ENCODE data around the gene EIF3A.
"Not testable (repeated sequence)": the region's sequence is repeated elsewhere in the genome, so short reads cannot be mapped to it uniquely, and the experiment has no call there.

Gene EIF3A

GRCh38 chr10:119042169-119042568 lies 38.4 kb downstream of the EIF3A start:
- DNase-seq = no peak

DNA sequence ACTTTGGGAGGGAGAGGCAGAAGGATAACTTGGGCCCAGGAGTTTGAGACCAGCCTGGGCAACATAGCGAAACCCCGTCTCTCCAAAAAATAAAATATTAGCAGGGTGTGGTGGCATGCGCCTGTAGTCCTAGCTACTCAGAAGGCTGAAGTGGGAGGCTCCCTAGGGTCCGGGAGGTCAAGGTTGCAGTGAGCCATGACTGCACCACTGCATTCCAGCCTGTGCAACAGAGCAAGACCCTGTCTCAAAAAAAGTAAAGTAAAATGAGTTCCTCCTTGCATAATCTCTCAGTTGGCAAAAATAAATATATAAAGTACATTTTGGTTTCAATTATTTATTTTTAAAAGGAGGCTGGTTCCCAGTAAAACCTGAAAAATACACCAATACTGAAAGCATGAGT lies 39.3 kb downstream of the EIF3A start:
- DNase-seq = no peak

DNA sequence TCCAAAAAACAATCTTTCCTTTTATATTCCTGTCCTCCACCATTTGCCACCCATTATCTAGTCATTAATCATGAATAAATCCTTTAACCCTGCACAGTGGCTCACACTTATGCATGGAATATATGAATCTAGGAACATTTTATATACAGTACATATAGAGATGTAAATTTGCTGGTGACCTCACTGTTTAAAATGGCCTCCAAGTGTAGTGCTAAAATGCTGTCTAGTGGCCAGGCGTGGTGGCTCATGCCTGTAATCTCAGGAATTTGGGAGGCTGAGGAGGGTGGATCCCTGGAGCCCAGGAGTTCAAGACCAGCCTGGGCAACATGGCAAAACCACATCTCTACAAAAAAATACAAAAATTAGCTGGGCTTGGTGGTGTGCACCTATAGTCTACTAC lies 41.5 kb downstream of the EIF3A start:
- no peak for DNase-seq

DNA sequence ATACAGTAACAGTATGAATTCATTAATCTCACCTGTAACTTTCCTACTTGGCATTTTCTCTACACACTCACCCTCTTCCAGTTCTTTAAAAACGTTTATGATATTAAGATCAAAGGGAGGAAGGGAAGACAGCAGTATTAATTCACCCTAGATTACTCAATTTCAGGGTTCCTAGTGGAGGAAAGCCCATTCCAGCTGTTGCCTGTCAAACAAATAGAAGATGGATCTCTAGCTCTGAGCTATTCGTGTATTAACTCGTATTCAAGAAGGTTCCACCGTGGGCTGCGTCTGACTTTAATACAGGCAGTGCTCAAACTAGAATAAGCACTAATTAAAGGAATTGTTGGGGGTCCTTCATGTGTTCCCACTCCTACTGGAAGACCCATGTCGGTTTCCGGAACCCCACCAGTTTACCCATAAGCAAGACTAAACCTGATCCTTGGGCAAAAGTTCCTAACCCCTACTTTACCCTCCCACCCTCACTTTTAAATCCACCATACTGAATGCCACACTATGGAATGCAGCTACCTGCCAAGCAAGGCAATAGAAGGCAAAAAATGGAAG lies 49.0 kb downstream of the EIF3A start:
- no peak for DNase-seq

DNA sequence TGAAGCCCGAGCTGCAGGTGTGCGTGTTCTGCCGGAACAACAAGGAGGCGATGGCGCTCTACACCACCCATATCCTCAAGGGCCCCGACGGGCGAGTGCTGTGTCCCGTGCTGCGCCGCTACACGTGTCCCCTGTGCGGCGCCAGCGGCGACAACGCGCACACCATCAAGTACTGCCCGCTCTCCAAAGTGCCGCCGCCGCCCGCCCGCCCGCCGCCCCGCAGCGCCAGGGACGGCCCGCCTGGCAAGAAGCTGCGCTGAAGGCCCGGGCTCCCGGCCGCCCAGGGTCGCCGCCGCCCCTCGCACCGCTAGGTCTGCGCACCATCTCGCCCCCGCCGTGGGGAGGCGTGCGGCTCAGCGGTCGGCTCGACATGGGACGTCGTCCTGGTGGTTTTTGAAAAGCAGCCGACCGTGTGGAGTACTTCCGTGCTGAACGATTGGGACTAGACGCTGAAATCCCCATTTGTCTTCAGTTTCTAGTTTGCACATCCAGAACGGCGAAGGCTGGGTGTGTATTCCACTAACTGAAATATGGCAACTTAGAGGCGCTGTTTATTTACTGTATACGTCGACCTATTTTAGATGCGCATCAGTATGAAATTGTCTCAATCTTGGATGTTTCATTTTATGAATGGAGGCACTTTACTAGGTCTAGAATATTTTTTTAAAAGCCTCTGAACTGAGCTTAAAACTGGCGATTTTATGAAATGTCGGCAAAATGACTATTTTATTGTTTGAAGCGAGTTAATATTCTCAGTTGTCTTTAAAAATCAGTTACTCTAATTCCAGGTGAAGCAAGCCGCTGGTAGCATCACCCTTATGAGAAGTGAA lies 50.0 kb downstream of the EIF3A start:
- peak; percentile 50 for DNase-seq

- no peak for DNase-seq
These were observed 50.8 kb downstream of the EIF3A start, which contains the start of gene NANOS1 for GRCh38 chr10:119029613-119030420. TSS of gene NANOS1 (plus strand) at chr10:119029714. CDS start at chr10:119029802, 88 bp downstream.

- DNase-seq = peak; percentile 89
These were observed 51.6 kb downstream of the EIF3A start for GRCh38 chr10:119028900-119029612.

- not testable (repeated sequence) for DNase-seq
These were observed 52.1 kb downstream of the EIF3A start for GRCh38 chr10:119028445-119028899.

DNA sequence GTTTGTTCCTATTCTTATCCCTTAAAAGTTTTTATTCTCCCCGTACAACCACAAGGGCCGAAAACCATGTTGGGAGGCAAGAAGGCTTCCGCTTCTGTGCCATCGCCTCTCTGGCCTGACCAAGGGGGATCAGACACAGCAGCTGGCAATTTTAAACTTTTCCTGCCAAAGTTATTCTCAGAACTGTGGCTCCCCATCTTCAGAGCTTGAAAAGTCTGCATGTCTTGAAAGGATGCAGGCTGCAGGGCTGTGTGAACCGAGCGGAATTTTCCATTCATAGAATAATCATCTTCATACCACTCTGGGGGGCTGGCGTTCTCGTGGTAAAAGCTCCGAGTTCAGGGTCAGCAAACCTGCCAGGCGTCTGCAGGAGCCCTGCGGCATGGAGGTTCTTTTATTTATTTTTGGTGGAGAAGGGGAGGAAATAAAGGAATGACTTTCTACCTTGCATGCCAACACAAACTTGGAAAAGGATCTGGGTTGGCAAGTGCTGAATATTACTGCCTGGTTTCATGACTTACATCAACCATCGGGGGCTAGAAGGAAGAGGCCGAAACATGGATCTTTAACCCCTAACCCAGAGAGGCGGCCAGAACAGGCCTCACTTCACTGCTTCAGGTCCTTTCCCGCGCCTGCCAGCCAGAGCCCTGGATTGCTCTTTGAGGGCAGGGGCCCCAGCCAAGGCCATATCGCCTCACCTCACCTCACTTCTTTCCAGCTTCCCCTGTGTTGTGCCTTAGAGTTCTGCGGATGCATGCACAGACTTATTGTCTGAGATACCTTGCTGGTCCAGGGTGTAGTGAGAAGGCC lies 54.1 kb downstream of the EIF3A start:
- DNase-seq = no peak

GRCh38 chr10:119025776-119026175 lies 54.8 kb downstream of the EIF3A start:
- no peak for DNase-seq

DNA sequence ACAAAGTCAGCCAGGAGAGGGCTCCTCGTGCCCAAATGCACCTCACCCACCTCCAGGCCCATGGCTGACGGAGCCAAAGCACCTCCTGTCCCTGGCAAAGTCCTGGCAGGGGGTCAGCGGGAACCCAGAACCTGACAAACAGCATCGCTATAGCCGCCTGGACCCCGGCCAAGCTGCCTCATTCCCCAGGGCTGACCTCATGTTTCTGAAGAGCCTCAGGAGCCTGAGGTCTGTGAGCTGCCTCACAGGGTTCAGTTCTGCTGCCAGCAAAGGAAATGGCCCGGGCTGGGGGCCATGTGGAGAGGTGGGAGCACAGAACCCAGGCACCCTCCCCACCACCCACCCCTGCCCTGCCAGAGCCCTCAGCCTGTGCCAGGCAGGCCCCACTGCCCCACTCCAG lies 55.3 kb downstream of the EIF3A start:
- DNase-seq = no peak

DNA sequence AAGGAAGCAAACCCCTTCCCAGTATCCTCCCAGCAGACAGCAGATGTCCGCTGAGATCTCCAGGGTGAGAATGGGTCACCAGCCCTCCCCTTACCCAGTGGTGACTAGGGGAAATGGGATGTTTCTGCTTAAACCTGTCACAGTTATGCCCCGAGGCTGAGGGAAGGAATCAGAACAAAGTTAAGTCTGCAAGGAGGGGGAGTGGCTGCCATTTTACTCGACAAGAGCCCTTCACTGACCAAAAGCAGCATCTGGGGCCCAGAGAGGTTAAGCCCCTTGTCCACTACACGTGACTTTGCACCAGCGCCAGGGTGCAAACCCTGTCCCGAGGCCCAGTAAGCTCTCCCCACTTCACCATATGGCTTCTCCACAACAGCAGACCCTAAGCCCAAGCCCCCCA lies 55.7 kb downstream of the EIF3A start:
- no peak for DNase-seq

DNA sequence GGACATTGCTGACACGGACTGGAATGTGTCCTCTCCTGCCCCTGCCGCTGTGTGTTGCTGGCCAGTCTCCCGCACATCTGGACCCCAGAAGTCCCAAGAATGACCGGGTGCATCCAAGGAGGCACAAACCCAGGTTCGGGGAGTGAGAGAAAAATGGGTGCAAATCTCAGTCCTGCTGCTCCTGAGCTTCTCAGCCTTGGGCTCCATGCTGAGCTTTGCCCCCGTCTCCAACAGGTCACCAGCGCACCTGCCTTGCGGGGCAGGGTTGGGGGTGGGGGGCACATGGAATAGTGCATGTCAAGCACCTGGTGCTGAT lies 57.1 kb downstream of the EIF3A start:
- no peak for DNase-seq

DNA sequence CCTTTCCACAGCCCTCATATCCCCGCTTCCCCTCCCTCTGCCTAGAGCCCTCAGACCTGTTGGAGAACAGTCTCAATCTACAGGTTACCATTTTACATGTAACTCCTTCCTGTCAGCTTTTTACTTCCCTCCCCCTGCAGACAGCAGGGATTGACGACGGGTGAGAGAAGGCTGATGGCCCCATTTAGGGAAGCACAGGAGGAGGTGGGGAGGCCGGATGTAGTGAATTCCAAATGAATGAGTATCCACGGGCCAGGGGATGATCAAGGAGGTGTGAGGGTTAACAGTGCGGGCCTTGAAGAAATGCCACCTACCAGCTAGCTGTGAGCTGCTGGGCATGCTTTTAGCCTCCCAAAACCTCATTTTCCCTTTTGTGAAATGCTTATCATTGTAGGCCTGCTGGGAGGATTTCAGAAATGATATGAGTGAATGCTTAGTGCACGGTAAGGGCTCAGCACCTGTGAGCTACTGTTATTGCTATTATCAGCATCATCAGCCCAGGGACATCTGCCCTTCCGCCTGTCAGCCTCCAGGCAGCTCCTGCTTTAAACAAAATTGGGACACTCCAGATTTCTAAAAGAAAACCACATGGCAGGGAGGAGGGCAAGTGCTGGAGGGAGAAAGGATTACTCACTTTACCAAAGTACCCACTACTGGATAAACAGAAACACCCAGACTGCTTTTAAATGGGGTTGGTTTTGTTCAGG lies 57.6 kb downstream of the EIF3A start:
- DNase-seq = no peak

DNA sequence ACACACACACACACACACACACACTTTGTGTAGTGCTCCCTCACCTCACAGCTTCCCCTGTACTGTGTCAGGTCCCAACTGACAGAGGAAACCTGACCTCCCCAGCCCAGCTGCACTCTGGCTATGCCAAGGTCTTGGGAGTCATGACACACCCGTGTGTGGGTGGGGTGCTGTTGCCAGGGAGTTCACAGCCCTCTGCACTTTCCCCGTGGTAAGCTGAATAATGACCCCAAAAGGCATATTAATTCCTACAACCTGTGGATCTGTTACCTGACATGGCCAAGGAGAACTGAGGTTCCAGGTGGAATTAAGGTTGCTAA lies 60.0 kb downstream of the EIF3A start:
- DNase-seq = no peak

GRCh38 chr10:119007211-119007574 lies 73.4 kb downstream of the EIF3A start:
- DNase-seq = no peak

- no peak for DNase-seq
These were observed 74.0 kb downstream of the EIF3A start for GRCh38 chr10:119006451-119007210.

- DNase-seq = no peak
These were observed 75.1 kb downstream of the EIF3A start for GRCh38 chr10:119005362-119006043.

- DNase-seq = no peak
These were observed 76.9 kb downstream of the EIF3A start for GRCh38 chr10:119003572-119004289.

Measured in CD4-positive, alpha-beta T cell treated with Interleukin-17A for 1 hour (primary cell).